BJ (cell line): ENCODE results near the gene HSD17B10. TPM values are rescaled to one million over a fixed set of nuclear protein-coding genes. Genes with fewer than 3 reads are reported as not detected.

Experiments used
- CTCF ChIA-PET: fragments of 350-600 bp; formaldehyde crosslinking; extraction: SDS; loops from one replicate; lab custom pipeline; 2021; ENCODE audit warnings: antibody characterized with exemption, inconsistent platforms; lab: Yijun Ruan, JAX
- POLR2A ChIA-PET: fragments of 300-600 bp; sonication (Branson Sonifier 250); formaldehyde crosslinking; extraction: SDS; loops from one replicate; lab custom pipeline; 2021; ENCODE audit warnings: antibody characterized with exemption; lab: Charles Lee
- DNase-seq: peaks from one replicate; pipeline ENCODE4 v3.0.0-alpha.2; 2011; ENCODE audit warnings: low read depth
- H3K27me3 ChIP-seq: 2 replicates; pipeline ENCODE4 v1.6.0; 2011; ENCODE audit warnings: low read length; ENCODE audit not compliant: control insufficient read depth, insufficient read depth
- H3K36me3 ChIP-seq: 2 replicates; pipeline ENCODE4 v1.5.1; 2011; ENCODE audit warnings: low read length; ENCODE audit not compliant: control insufficient read depth, insufficient read depth
- H3K4me3 ChIP-seq: 2 replicates; pipeline ENCODE4 v1.5.1; 2011; ENCODE audit warnings: low read depth, mild to moderate bottlenecking, control low read depth, low read length
- CTCF ChIP-seq: IDR thresholded peaks from 2 replicates; pipeline ENCODE4 v1.5.1; 2011; ENCODE audit warnings: low read depth, mild to moderate bottlenecking, control low read depth, inconsistent platforms, low read length, moderate library complexity; ENCODE audit not compliant: insufficient read depth
- polyA plus RNA-seq: library from polyadenylated mRNA; depleted of rRNA; stranded (reverse); fragments of >200 nt; gene quantifications from 2 replicates; pipeline ENCODE4 v1.2.3, GENCODE V29; 2011

HSD17B10 gene
- polyA plus RNA-seq, 1 experiment, result 156 TPM

GRCh38 chrX:53456254-53456653 lies 22.1 kb upstream of the HSD17B10 start:
- DNase-seq, result no peak
- Histone ChIP-seq H3K36me3 (no peaks in the 10 kb centered on the region), H3K27me3 (no peaks in the 10 kb centered on the region), H3K4me3 (no peak overlapping the region)
- POLR2A ChIA-PET, result no interaction called here
- no peak for TF ChIP-seq CTCF
- CTCF ChIA-PET, result interaction anchor here (1.1 to 5.6 kb wide), 2 partner anchors 22 to 25 kb away, joined by 3 to 30 read pairs; no protein-coding TSS in a partner anchor

- H3K36me3 ChIP-seq, result no peaks in the 10 kb centered on the region
- DNase-seq, result no peak
- CTCF ChIA-PET, result no interaction called here
- no peak overlapping the region for H3K4me3 ChIP-seq
- no peak for TF ChIP-seq CTCF
- POLR2A ChIA-PET, result no interaction called here
- no peaks in the 10 kb centered on the region for H3K27me3 ChIP-seq
Observed at GRCh38 chrX:53452812-53453211, 18.6 kb upstream of the HSD17B10 start.

GRCh38 chrX:53449632-53450031 lies 15.5 kb upstream of the HSD17B10 start:
- Histone ChIP-seq H3K27me3 (no peaks in the 10 kb centered on the region), H3K4me3 (no peak overlapping the region), H3K36me3 (no peaks in the 10 kb centered on the region)
- POLR2A ChIA-PET, result no interaction called here
- CTCF ChIA-PET, result interaction anchor here (2.5 to 3.2 kb wide), 2 partner anchors 9 to 137 kb away, joined by 7 to 11 read pairs; no protein-coding TSS in a partner anchor
- no peak for DNase-seq
- no peak for TF ChIP-seq CTCF

- CTCF ChIA-PET, result interaction anchor here (0.8 to 3.2 kb wide), 7 partner anchors 11 to 135 kb away, joined by 3 to 27 read pairs (median 5); no protein-coding TSS in a partner anchor
- DNase-seq, result no peak
- TF ChIP-seq CTCF, result no peak
- H3K27me3 ChIP-seq, result no peaks in the 10 kb centered on the region
- POLR2A ChIA-PET, result no interaction called here
- no peaks in the 10 kb centered on the region for H3K36me3 ChIP-seq
- no peak overlapping the region for H3K4me3 ChIP-seq
Observed at GRCh38 chrX:53447441-53447840, 13.3 kb upstream of the HSD17B10 start.

- peak; percentile 68 for TF ChIP-seq CTCF
- no peaks in the 10 kb centered on the region for H3K36me3 ChIP-seq
Observed at GRCh38 chrX:53445977-53446376, 11.8 kb upstream of the HSD17B10 start.

More at GRCh38 chrX:53445977-53446376, 11.8 kb upstream of the HSD17B10 start:
- ChIA-PET POLR2A (no interaction called here), CTCF (interaction anchor here (0.7 to 2.6 kb wide), 6 partner anchors 9 to 161 kb away, joined by 3 to 27 read pairs (median 4); no protein-coding TSS in a partner anchor)
- no peak overlapping the region for H3K4me3 ChIP-seq
- DNase-seq, result no peak
- no peaks in the 10 kb centered on the region for H3K27me3 ChIP-seq
